ENCODE results near the gene SATB2. TPM values are rescaled to one million over a fixed set of nuclear protein-coding genes. Genes with fewer than 3 reads are reported as not detected.

Gene SATB2
- total and polyA plus RNA-seq, 2 experiments from 2014 or later = 3.0 to 9.9 TPM

DNA sequence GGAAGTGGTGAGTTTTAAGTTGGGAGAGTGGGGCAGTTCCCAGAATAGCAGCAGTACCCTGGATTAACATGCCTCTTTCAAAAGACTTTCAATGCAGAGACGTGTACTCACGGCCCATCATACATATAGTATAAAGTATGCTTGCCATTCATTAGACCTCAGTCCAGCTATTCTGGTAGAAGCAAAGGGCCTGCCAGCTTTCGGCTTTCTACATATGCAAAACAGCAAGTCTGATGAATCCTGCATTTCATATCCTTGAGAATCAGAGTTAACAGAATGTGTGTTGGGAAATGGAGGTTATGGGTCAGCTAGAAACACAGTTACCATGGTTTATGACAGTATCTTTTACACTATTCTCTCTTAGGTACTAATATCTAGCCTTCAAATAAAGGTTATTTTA, 27.5 kb downstream of the SATB2 start:
- Histone ChIP-seq H3K9me2 (ENCODE audit: insufficient read depth) (no peaks in the 10 kb centered on the region), H4K20me1 (ENCODE audit: insufficient read depth) (no peaks in the 10 kb centered on the region), H3F3A (ENCODE audit: insufficient read depth) (no peaks in the 10 kb centered on the region), H3K4me3 (no peak overlapping the region), H3K27me3 (replicated peaks; ENCODE audit: insufficient read depth) (no peaks in the 10 kb centered on the region), H3K36me3 (ENCODE audit: low read depth) (peaks cover 35% of the 10 kb centered on the region), H2AFZ (no peak overlapping the region), H3K9ac (no peak overlapping the region), H3K4me2 (ENCODE audit: unreplicated experiment) (no peak overlapping the region), H3K9me3 (ENCODE audit: low read depth) (no peaks in the 10 kb centered on the region), H3K27ac (no peak overlapping the region), H3K4me1 (ENCODE audit: insufficient read depth) (no peaks in the 10 kb centered on the region), H3K79me2 (ENCODE audit: insufficient read depth) (peaks cover 12% of the 10 kb centered on the region; the same call in 1 of the 2 replicates)
- DNase-seq = no peak
- WGBS, 2 experiments (ENCODE audit: low coverage in 1 of 2, low lambda C conversion rate in 2 of 2, missing lambda C conversion rate in 2 of 2) = 98 to 99% methylated on average over 3 of the region's 3 CpGs
- TF ChIP-seq EZH2phosphoT487 (IDR thresholded peaks at IDR 0.05; ENCODE audit: insufficient read depth, low read depth) (no peak), EZH2 (IDR thresholded peaks at IDR 0.05; ENCODE audit: insufficient read depth, poor library complexity, severe bottlenecking) (no peak)
- in situ Hi-C loops (cut with MboI) = no loop called here

DNA sequence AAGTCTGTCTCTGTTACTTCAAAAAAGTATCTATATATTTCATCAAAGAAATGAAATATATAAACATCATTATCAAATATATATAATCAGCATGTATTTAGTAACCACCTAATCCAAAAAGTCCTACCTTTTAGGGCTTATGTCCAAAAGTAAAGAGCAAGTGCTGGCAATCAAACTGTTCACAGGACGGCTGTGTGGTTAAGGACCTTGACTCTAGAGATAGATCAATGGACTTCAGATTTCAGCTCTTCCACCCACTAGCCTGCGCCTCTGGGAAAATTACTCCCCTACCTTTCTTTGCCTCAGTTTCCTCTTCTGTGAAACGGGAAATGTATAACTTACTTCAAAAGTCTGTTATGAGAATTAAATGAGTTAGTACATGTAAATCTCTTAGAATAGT, 29.4 kb downstream of the SATB2 start:
- H3K4me2 ChIP-seq (ENCODE audit: unreplicated experiment) = no peak overlapping the region
- no peaks in the 10 kb centered on the region for H3K27me3 ChIP-seq (replicated peaks; ENCODE audit: insufficient read depth)
- WGBS, 2 experiments (ENCODE audit: low coverage in 1 of 2, low lambda C conversion rate in 2 of 2, missing lambda C conversion rate in 2 of 2) = 96 to 98% methylated on average over 3 of the region's 3 CpGs
- no peak overlapping the region for H3K9ac ChIP-seq
- in situ Hi-C loops (cut with MboI) = no loop called here
- H2AFZ ChIP-seq = no peak overlapping the region
- H4K20me1 ChIP-seq (ENCODE audit: insufficient read depth) = no peaks in the 10 kb centered on the region
- peaks cover 32% of the 10 kb centered on the region for H3K36me3 ChIP-seq (ENCODE audit: low read depth)
- DNase-seq = no peak
- H3K4me3 ChIP-seq = no peak overlapping the region
- H3K9me3 ChIP-seq (ENCODE audit: low read depth) = no peaks in the 10 kb centered on the region
- no peaks in the 10 kb centered on the region for H3K4me1 ChIP-seq (ENCODE audit: insufficient read depth)
- H3K79me2 ChIP-seq (ENCODE audit: insufficient read depth) = peaks cover 8% of the 10 kb centered on the region; the same call in 1 of the 2 replicates
- H3F3A ChIP-seq (ENCODE audit: insufficient read depth) = no peaks in the 10 kb centered on the region
- TF ChIP-seq EZH2 (IDR thresholded peaks at IDR 0.05; ENCODE audit: insufficient read depth, poor library complexity, severe bottlenecking) (no peak), EZH2phosphoT487 (IDR thresholded peaks at IDR 0.05; ENCODE audit: insufficient read depth, low read depth) (no peak)
- H3K9me2 ChIP-seq (ENCODE audit: insufficient read depth) = no peaks in the 10 kb centered on the region
- no peak overlapping the region for H3K27ac ChIP-seq

- Histone ChIP-seq H3K27me3 (replicated peaks; ENCODE audit: insufficient read depth) (no peaks in the 10 kb centered on the region), H3K9me2 (ENCODE audit: insufficient read depth) (no peaks in the 10 kb centered on the region), H3K4me3 (no peak overlapping the region), H3K9ac (no peak overlapping the region), H3K4me2 (ENCODE audit: unreplicated experiment) (no peak overlapping the region), H2AFZ (no peak overlapping the region), H3K36me3 (ENCODE audit: low read depth) (peaks cover 18% of the 10 kb centered on the region; the same call in 1 of the 2 replicates), H4K20me1 (ENCODE audit: insufficient read depth) (no peaks in the 10 kb centered on the region), H3K4me1 (ENCODE audit: insufficient read depth) (no peaks in the 10 kb centered on the region), H3K9me3 (ENCODE audit: low read depth) (no peaks in the 10 kb centered on the region), H3K27ac (no peak overlapping the region), H3K79me2 (ENCODE audit: insufficient read depth) (0 out of 2 replicates have a peak, but pooled peaks cover 5% of the 10 kb centered on the region), H3F3A (ENCODE audit: insufficient read depth) (no peaks in the 10 kb centered on the region)
- 97 to 98% methylated on average over 4 of the region's 4 CpGs for WGBS, 2 experiments (ENCODE audit: low coverage in 1 of 2, low lambda C conversion rate in 2 of 2, missing lambda C conversion rate in 2 of 2)
- no peak for TF ChIP-seq EZH2 (IDR thresholded peaks at IDR 0.05; ENCODE audit: insufficient read depth, poor library complexity, severe bottlenecking)
- TF ChIP-seq EZH2phosphoT487 (IDR thresholded peaks at IDR 0.05; ENCODE audit: insufficient read depth, low read depth) = no peak
- in situ Hi-C loops (cut with MboI) = no loop called here
- no peak for DNase-seq
Measured at GRCh38 chr2:199424160-199424559, 33.6 kb downstream of the SATB2 start.

- Histone ChIP-seq H3K9me3 (ENCODE audit: low read depth) (no peaks in the 10 kb centered on the region), H4K20me1 (ENCODE audit: insufficient read depth) (no peaks in the 10 kb centered on the region), H3K27me3 (replicated peaks; ENCODE audit: insufficient read depth) (no peaks in the 10 kb centered on the region), H3K79me2 (ENCODE audit: insufficient read depth) (0 out of 2 replicates have a peak, but pooled peaks cover 5% of the 10 kb centered on the region), H2AFZ (no peak overlapping the region), H3K9ac (no peak overlapping the region), H3K4me3 (no peak overlapping the region), H3K9me2 (ENCODE audit: insufficient read depth) (no peaks in the 10 kb centered on the region), H3K4me2 (ENCODE audit: unreplicated experiment) (no peak overlapping the region), H3K4me1 (ENCODE audit: insufficient read depth) (no peaks in the 10 kb centered on the region), H3K27ac (no peak overlapping the region), H3K36me3 (ENCODE audit: low read depth) (0 out of 2 replicates have a peak, but pooled peaks cover 10% of the 10 kb centered on the region), H3F3A (ENCODE audit: insufficient read depth) (no peaks in the 10 kb centered on the region)
- in situ Hi-C loops (cut with MboI) = no loop called here
- DNase-seq = no peak
- TF ChIP-seq EZH2phosphoT487 (IDR thresholded peaks at IDR 0.05; ENCODE audit: insufficient read depth, low read depth) (no peak), EZH2 (IDR thresholded peaks at IDR 0.05; ENCODE audit: insufficient read depth, poor library complexity, severe bottlenecking) (no peak)
- 91 to 95% methylated on average over 5 of the region's 5 CpGs for WGBS, 2 experiments (ENCODE audit: low coverage in 1 of 2, low lambda C conversion rate in 2 of 2, missing lambda C conversion rate in 2 of 2)
Measured at GRCh38 chr2:199419428-199419827, 38.3 kb downstream of the SATB2 start.

DNA sequence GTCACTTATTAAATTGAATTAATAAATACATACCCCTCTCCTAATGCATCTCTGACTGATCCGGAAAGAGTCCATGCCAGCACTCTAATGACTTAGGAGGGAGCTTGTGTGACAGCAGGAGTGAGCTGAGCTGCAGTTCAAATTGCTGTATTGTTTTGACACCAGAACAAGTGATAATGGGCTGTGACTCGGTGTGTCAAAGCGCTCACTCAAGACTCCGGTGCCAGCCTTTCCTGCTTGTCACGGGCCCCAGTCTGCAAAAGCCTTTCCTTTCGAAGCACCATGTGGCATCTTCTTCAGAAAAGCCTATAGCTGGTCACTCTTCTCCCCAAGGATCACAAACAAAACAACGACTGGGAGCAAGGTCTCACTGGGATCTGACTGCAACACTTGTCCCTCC, 43.3 kb downstream of the SATB2 start:
- Histone ChIP-seq H3K9me2 (ENCODE audit: insufficient read depth) (no peaks in the 10 kb centered on the region), H3K4me3 (no peak overlapping the region), H3F3A (ENCODE audit: insufficient read depth) (peaks cover 25% of the 10 kb centered on the region), H3K4me1 (ENCODE audit: insufficient read depth) (peaks cover 13% of the 10 kb centered on the region), H3K27me3 (replicated peaks; ENCODE audit: insufficient read depth) (no peaks in the 10 kb centered on the region), H4K20me1 (ENCODE audit: insufficient read depth) (no peaks in the 10 kb centered on the region), H3K36me3 (ENCODE audit: low read depth) (no peaks in the 10 kb centered on the region), H3K9ac (no peak overlapping the region), H3K27ac (no peak overlapping the region), H3K79me2 (ENCODE audit: insufficient read depth) (no peaks in the 10 kb centered on the region), H3K9me3 (ENCODE audit: low read depth) (no peaks in the 10 kb centered on the region), H3K4me2 (ENCODE audit: unreplicated experiment) (no peak overlapping the region), H2AFZ (no peak overlapping the region)
- no peak for DNase-seq
- in situ Hi-C loops (cut with MboI) = no loop called here
- WGBS, 2 experiments (ENCODE audit: low coverage in 1 of 2, low lambda C conversion rate in 2 of 2, missing lambda C conversion rate in 2 of 2) = 96 to 99% methylated on average over 7 of the region's 7 CpGs
- no peak for TF ChIP-seq EZH2 (IDR thresholded peaks at IDR 0.05; ENCODE audit: insufficient read depth, poor library complexity, severe bottlenecking)
- no peak for TF ChIP-seq EZH2phosphoT487 (IDR thresholded peaks at IDR 0.05; ENCODE audit: insufficient read depth, low read depth)

Data from GM23248 (cell line).